Liver (tissue), 9 donors: ENCODE results near the gene DSG3. TPM values are rescaled to one million over a fixed set of nuclear protein-coding genes. Genes with fewer than 3 reads are reported as not detected.

Experiments used
- DNase-seq: peaks from one replicate; pipeline ENCODE4 v3.0.0-alpha.2; 2017; ENCODE audit warnings: low spot score
- H3K27ac ChIP-seq, 2 donors: one replicate each; pipeline ENCODE4 v1.7.0; 2013; ENCODE audit warnings: inconsistent platforms in 2 of 2, low read length in 2 of 2, control low read depth in 1 of 2, low read depth in 1 of 2, mild to moderate bottlenecking in 1 of 2
- H3K27me3 ChIP-seq, 4 donors: one replicate each; pipeline versions ENCODE4 v1.6.1 to v1.7.0; 2013; ENCODE audit warnings: low read length in 3 of 4, inconsistent platforms in 1 of 4, mild to moderate bottlenecking in 1 of 4, moderate library complexity in 1 of 4; ENCODE audit not compliant: control insufficient read depth in 4 of 4, insufficient read depth in 4 of 4
- H3K36me3 ChIP-seq, 4 donors: one replicate each; pipeline versions ENCODE4 v1.6.1 to v1.7.0; 2013; ENCODE audit warnings: low read length in 3 of 4, mild to moderate bottlenecking in 3 of 4, low read depth in 1 of 4, moderate library complexity in 1 of 4; ENCODE audit not compliant: control insufficient read depth in 4 of 4, insufficient read depth in 3 of 4
- H3K4me1 ChIP-seq, 4 donors: one replicate each; pipeline versions ENCODE4 v1.6.1 to v1.7.0; 2013; ENCODE audit warnings: low read length in 3 of 4, mild to moderate bottlenecking in 3 of 4, moderate library complexity in 1 of 4; ENCODE audit not compliant: control insufficient read depth in 4 of 4, insufficient read depth in 4 of 4
- H3K4me3 ChIP-seq, 3 donors: one replicate each; pipeline versions ENCODE4 v1.6.1 to v1.7.0; 2013; ENCODE audit warnings: low read length in 3 of 3, control low read depth in 1 of 3, low read depth in 1 of 3, mild to moderate bottlenecking in 1 of 3
- H3K9ac ChIP-seq, 2 donors: one replicate each; pipeline ENCODE4 v1.7.0; 2013; ENCODE audit warnings: low read length in 2 of 2, mild to moderate bottlenecking in 2 of 2, moderate library complexity in 2 of 2, control low read depth in 1 of 2, low read depth in 1 of 2
- H3K9me3 ChIP-seq, 4 donors: one replicate each; pipeline versions ENCODE4 v1.6.1 to v1.7.0; 2013; ENCODE audit warnings: low read length in 3 of 4; ENCODE audit not compliant: control insufficient read depth in 4 of 4
- EGR1 ChIP-seq, 2 donors: IDR thresholded peaks; 2 replicates each; pipeline ENCODE4 v1.6.1; 2016 to 2018; ENCODE audit warnings: antibody characterized with exemption in 2 of 2, low read depth in 2 of 2
- FOXA1 ChIP-seq: IDR thresholded peaks from 2 replicates; pipeline ENCODE4 v1.6.1; 2016; ENCODE audit warnings: antibody characterized with exemption
- FOXA2 ChIP-seq: IDR thresholded peaks from 2 replicates; pipeline ENCODE4 v1.6.1; 2016; ENCODE audit warnings: antibody characterized with exemption
- GABPA ChIP-seq, 2 donors: IDR thresholded peaks in 1 of 2; conservative IDR thresholded peaks in 1 of 2; 2 replicates each; pipeline ENCODE4 v1.6.1; 2016; ENCODE audit warnings: antibody characterized with exemption in 2 of 2, mild to moderate bottlenecking in 1 of 2, moderate library complexity in 1 of 2
- HNF4A ChIP-seq, 2 donors: conservative IDR thresholded peaks; 2 replicates each; pipeline ENCODE4 v1.6.1; 2016; ENCODE audit warnings: antibody characterized with exemption in 2 of 2, mild to moderate bottlenecking in 2 of 2
- HNF4G ChIP-seq: IDR thresholded peaks from 2 replicates; pipeline ENCODE4 v1.6.1; 2016; ENCODE audit warnings: antibody characterized with exemption
- JUND ChIP-seq, 2 donors: IDR thresholded peaks; 2 replicates each; pipeline ENCODE4 v1.6.1; 2016; ENCODE audit warnings: antibody characterized with exemption in 2 of 2
- NR2F2 ChIP-seq: IDR thresholded peaks from 2 replicates; pipeline ENCODE4 v1.6.1; 2016; ENCODE audit warnings: antibody characterized with exemption
- RAD21 ChIP-seq, 2 donors: IDR thresholded peaks; 2 replicates each; pipeline ENCODE4 v1.6.1; 2016; ENCODE audit warnings: antibody characterized with exemption in 2 of 2, mild to moderate bottlenecking in 2 of 2
- RXRA ChIP-seq, 2 donors: IDR thresholded peaks; 2 replicates each; pipeline ENCODE4 v1.6.1; 2017 to 2018; ENCODE audit warnings: antibody characterized with exemption in 2 of 2, mild to moderate bottlenecking in 1 of 2
- SP1 ChIP-seq: IDR thresholded peaks from 2 replicates; pipeline ENCODE4 v1.6.1; 2018; ENCODE audit warnings: antibody characterized with exemption, mild to moderate bottlenecking
- TAF1 ChIP-seq: conservative IDR thresholded peaks from 2 replicates; pipeline ENCODE4 v1.6.1; 2016; ENCODE audit warnings: antibody characterized with exemption, mild to moderate bottlenecking
- YY1 ChIP-seq: IDR thresholded peaks from 2 replicates; pipeline ENCODE4 v1.6.1; 2016; ENCODE audit warnings: antibody characterized with exemption, mild to moderate bottlenecking
- WGBS: extraction: QIAGEN DNeasy Blood & Tissue Kit; methylation state at CpG from one replicate; pipeline ENCODE4 v1.1.7; 2013; 5-methylcytosine and 5-hydroxymethylcytosine counted together
- polyA plus RNA-seq, 2 donors: library from polyadenylated mRNA; stranded (reverse) in 1 of 2; unstranded in 1 of 2; fragments of 200-250 nt in 1 of 2; fragments of >200 nt in 1 of 2; fragmentation: Nextera tagmentation in 1 of 2; extraction: Ambion mirVana in 1 of 2; gene quantifications; one replicate each; pipeline versions ENCODE4 v1.2.1 to v1.2.3, GENCODE V29; 2013 to 2015
- total RNA-seq, 2 donors: library from RNA; depleted of rRNA; stranded (reverse); fragments of >200 nt; gene quantifications; one replicate each; pipeline ENCODE4 v1.2.3, GENCODE V29; 2014
- TF ChIP-seq, protein P1 (sequence below): IDR thresholded peaks from 2 replicates; pipeline ENCODE4 v1.6.1; 2016; ENCODE audit warnings: antibody characterized with exemption, mild to moderate bottlenecking
- TF ChIP-seq, protein P2 (sequence below): IDR thresholded peaks from 2 replicates; pipeline ENCODE4 v1.6.1; 2016; ENCODE audit warnings: antibody characterized with exemption
- TF ChIP-seq, protein P3 (sequence below): fragments of 150-350 bp; IDR thresholded peaks from 2 replicates; pipeline ENCODE4 v1.5.1; 2017; ENCODE audit warnings: improper control_type of control experiment, low read depth, low read length; ENCODE audit not compliant: missing input control
- TF ChIP-seq, protein P4 (sequence below): IDR thresholded peaks from 2 replicates; pipeline ENCODE4 v1.6.1; 2016; ENCODE audit warnings: antibody characterized with exemption
- TF ChIP-seq, protein P5 (sequence below): IDR thresholded peaks from 2 replicates; pipeline ENCODE4 v1.6.1; 2016; ENCODE audit warnings: antibody characterized with exemption
- donor health status: healthy.
- donor health status: healthy.
- donor health status: healthy.
- donor health status: healthy.
- donor health status: healthy.

The DSG3 gene
- total and polyA plus RNA-seq, 4 donors, result not detected

DNA sequence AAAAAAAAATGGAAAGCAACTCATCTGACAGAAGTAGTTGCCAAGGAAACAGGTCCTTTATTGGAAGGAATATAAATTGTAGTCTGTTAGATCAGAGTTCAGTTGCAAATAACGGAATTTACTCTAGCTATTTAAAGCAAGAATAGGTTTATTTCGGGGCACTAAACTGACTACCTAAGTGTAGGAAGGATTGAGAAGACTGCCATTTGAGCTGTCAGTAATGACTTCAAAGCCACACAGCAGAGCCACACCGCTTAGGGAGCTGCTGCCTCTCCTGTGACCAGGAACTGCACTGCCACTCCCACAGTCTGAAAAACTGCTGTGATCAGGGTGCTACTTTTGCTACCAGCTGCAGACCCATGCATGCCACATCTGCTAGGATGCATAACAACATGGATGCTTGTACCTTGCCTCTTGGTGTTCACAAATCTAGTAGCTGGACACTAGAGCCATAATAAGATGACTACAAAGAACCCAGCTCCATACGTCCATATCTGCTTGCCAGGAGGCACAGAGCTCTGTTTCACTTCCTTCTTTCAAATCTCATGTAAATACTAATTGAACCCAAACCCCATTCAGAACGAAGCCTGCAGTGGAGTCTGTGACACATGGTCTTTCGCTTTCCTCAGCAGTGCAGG is 52.6 kb downstream of the DSG3 start (continued):
- TF ChIP-seq, protein P1, sequence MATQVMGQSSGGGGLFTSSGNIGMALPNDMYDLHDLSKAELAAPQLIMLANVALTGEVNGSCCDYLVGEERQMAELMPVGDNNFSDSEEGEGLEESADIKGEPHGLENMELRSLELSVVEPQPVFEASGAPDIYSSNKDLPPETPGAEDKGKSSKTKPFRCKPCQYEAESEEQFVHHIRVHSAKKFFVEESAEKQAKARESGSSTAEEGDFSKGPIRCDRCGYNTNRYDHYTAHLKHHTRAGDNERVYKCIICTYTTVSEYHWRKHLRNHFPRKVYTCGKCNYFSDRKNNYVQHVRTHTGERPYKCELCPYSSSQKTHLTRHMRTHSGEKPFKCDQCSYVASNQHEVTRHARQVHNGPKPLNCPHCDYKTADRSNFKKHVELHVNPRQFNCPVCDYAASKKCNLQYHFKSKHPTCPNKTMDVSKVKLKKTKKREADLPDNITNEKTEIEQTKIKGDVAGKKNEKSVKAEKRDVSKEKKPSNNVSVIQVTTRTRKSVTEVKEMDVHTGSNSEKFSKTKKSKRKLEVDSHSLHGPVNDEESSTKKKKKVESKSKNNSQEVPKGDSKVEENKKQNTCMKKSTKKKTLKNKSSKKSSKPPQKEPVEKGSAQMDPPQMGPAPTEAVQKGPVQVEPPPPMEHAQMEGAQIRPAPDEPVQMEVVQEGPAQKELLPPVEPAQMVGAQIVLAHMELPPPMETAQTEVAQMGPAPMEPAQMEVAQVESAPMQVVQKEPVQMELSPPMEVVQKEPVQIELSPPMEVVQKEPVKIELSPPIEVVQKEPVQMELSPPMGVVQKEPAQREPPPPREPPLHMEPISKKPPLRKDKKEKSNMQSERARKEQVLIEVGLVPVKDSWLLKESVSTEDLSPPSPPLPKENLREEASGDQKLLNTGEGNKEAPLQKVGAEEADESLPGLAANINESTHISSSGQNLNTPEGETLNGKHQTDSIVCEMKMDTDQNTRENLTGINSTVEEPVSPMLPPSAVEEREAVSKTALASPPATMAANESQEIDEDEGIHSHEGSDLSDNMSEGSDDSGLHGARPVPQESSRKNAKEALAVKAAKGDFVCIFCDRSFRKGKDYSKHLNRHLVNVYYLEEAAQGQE, result no peak
- TF ChIP-seq SP1 (no peak), HNF4A (conservative IDR thresholded peaks at IDR 0.05) (no peak), RAD21 (IDR thresholded peaks at IDR 0.05) (no peak)
- TF ChIP-seq, protein P2, sequence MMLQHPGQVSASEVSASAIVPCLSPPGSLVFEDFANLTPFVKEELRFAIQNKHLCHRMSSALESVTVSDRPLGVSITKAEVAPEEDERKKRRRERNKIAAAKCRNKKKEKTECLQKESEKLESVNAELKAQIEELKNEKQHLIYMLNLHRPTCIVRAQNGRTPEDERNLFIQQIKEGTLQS, result no peak

DNA sequence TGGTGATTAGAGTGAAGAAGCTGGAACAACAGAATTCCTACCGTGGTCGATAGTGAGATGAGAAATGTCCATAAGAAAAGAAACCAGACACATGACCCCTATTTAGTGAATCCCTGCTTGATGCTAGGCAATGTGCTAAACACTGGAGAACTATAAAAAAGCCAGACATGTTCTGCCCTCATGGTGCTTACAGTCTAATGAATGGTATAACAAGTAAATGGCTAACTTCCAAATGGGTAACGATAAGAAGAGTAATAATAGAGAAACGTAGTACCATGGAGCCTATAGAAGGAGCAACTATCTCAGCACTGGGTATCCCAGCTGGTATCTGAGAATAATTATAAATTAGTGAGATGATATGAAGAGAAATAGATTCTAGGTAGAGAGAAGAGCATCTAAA is 55.5 kb downstream of the DSG3 start:
- Histone ChIP-seq H3K9ac (no peak overlapping the region), H3K27me3 (no peaks in the 10 kb centered on the region), H3K4me1 (peaks cover 0 to 3% (median 1%) of the 10 kb centered on the region in 4 donors), H3K4me3 (no peak overlapping the region), H3K9me3 (no peaks in the 10 kb centered on the region), H3K36me3 (no peaks in the 10 kb centered on the region), H3K27ac (no peak overlapping the region)
- DNase-seq, result no peak
- 96% methylated on average over 4 of the region's 4 CpGs for WGBS
- TF ChIP-seq, protein P1, result no peak
- TF ChIP-seq, protein P3, sequence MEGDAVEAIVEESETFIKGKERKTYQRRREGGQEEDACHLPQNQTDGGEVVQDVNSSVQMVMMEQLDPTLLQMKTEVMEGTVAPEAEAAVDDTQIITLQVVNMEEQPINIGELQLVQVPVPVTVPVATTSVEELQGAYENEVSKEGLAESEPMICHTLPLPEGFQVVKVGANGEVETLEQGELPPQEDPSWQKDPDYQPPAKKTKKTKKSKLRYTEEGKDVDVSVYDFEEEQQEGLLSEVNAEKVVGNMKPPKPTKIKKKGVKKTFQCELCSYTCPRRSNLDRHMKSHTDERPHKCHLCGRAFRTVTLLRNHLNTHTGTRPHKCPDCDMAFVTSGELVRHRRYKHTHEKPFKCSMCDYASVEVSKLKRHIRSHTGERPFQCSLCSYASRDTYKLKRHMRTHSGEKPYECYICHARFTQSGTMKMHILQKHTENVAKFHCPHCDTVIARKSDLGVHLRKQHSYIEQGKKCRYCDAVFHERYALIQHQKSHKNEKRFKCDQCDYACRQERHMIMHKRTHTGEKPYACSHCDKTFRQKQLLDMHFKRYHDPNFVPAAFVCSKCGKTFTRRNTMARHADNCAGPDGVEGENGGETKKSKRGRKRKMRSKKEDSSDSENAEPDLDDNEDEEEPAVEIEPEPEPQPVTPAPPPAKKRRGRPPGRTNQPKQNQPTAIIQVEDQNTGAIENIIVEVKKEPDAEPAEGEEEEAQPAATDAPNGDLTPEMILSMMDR, result no peak
- TF ChIP-seq NR2F2 (no peak), TAF1 (no peak), HNF4G (no peak), EGR1 (IDR thresholded peaks at IDR 0.05; ENCODE audit: low read depth in 2 of 2) (no peak), FOXA1 (no peak), YY1 (no peak), RXRA (IDR thresholded peaks at IDR 0.05) (no peak), JUND (IDR thresholded peaks at IDR 0.05) (no peak), SP1 (no peak), RAD21 (IDR thresholded peaks at IDR 0.05) (no peak), FOXA2 (no peak), GABPA (IDR thresholded peaks at IDR 0.05 in 1 of 2, conservative IDR thresholded peaks at IDR 0.05 in 1 of 2) (no peak), HNF4A (conservative IDR thresholded peaks at IDR 0.05) (no peak)
- TF ChIP-seq, protein P2, result no peak
- TF ChIP-seq, protein P4, sequence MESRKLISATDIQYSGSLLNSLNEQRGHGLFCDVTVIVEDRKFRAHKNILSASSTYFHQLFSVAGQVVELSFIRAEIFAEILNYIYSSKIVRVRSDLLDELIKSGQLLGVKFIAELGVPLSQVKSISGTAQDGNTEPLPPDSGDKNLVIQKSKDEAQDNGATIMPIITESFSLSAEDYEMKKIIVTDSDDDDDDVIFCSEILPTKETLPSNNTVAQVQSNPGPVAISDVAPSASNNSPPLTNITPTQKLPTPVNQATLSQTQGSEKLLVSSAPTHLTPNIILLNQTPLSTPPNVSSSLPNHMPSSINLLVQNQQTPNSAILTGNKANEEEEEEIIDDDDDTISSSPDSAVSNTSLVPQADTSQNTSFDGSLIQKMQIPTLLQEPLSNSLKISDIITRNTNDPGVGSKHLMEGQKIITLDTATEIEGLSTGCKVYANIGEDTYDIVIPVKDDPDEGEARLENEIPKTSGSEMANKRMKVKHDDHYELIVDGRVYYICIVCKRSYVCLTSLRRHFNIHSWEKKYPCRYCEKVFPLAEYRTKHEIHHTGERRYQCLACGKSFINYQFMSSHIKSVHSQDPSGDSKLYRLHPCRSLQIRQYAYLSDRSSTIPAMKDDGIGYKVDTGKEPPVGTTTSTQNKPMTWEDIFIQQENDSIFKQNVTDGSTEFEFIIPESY, result no peak
- TF ChIP-seq, protein P5, sequence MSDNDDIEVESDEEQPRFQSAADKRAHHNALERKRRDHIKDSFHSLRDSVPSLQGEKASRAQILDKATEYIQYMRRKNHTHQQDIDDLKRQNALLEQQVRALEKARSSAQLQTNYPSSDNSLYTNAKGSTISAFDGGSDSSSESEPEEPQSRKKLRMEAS, result no peak
